ENCODE data around the gene DGUOK.

DGUOK gene

GRCh38 chr2:73911548-73912208 lies 15.0 kb upstream of the DGUOK start:
- peaks cover 12% of the 10 kb centered on the region for H3K4me1 ChIP-seq (ENCODE audit: control insufficient read depth, insufficient read depth, low read length)
- H3K27me3 ChIP-seq (ENCODE audit: control insufficient read depth in 1 of 2, insufficient read depth in 2 of 2, low read length in 2 of 2), result no peaks in the 10 kb centered on the region
- H3K36me3 ChIP-seq (ENCODE audit: control insufficient read depth in 2 of 2, insufficient read depth in 2 of 2, low read length in 2 of 2), result peaks cover 73 to 83% of the 10 kb centered on the region in 2 donors
- peak overlapping the region in 1 of 2 donors; percentile 55 for H3K9ac ChIP-seq (ENCODE audit: low read length in 2 of 2)
- peak overlapping the region; percentile 78 for H3K27ac ChIP-seq (ENCODE audit: low read length)
- H3K4me3 ChIP-seq (ENCODE audit: low read length in 2 of 2), result no peak overlapping the region
- no peaks in the 10 kb centered on the region for H3K9me3 ChIP-seq (ENCODE audit: control insufficient read depth in 2 of 2, low read length in 2 of 2)

- H3K4me3 ChIP-seq (ENCODE audit: low read length in 2 of 2), result no peak overlapping the region
These were observed 13.1 kb upstream of the DGUOK start for GRCh38 chr2:73913414-73914054.

GRCh38 chr2:73914667-73915066 lies 12.0 kb upstream of the DGUOK start:
- peak overlapping the region; percentile 78 for H3K27ac ChIP-seq (ENCODE audit: low read length)

More at GRCh38 chr2:73913414-73914054, 13.1 kb upstream of the DGUOK start:
- no peaks in the 10 kb centered on the region for H3K4me1 ChIP-seq (ENCODE audit: control insufficient read depth, insufficient read depth, low read length)
- no peaks in the 10 kb centered on the region for H3K27me3 ChIP-seq (ENCODE audit: control insufficient read depth in 1 of 2, insufficient read depth in 2 of 2, low read length in 2 of 2)
- H3K9ac ChIP-seq (ENCODE audit: low read length in 2 of 2), result peak overlapping the region in 1 of 2 donors; percentile 29
- H3K9me3 ChIP-seq (ENCODE audit: control insufficient read depth in 2 of 2, low read length in 2 of 2), result no peaks in the 10 kb centered on the region
- H3K36me3 ChIP-seq (ENCODE audit: control insufficient read depth in 2 of 2, insufficient read depth in 2 of 2, low read length in 2 of 2), result peaks cover 71 to 84% of the 10 kb centered on the region in 2 donors
- peak overlapping the region; percentile 78 for H3K27ac ChIP-seq (ENCODE audit: low read length)

GRCh38 chr2:73915437-73915993 lies 11.2 kb upstream of the DGUOK start:
- Histone ChIP-seq H3K4me3 (ENCODE audit: low read length in 2 of 2) (no peak overlapping the region), H3K27ac (ENCODE audit: low read length) (peak overlapping the region; percentile 78)

More at GRCh38 chr2:73914667-73915066, 12.0 kb upstream of the DGUOK start:
- Histone ChIP-seq H3K9me3 (ENCODE audit: control insufficient read depth in 2 of 2, low read length in 2 of 2) (no peaks in the 10 kb centered on the region), H3K4me1 (ENCODE audit: control insufficient read depth, insufficient read depth, low read length) (no peaks in the 10 kb centered on the region), H3K9ac (ENCODE audit: low read length in 2 of 2) (no peak overlapping the region), H3K27me3 (ENCODE audit: control insufficient read depth in 1 of 2, insufficient read depth in 2 of 2, low read length in 2 of 2) (no peaks in the 10 kb centered on the region), H3K36me3 (ENCODE audit: control insufficient read depth in 2 of 2, insufficient read depth in 2 of 2, low read length in 2 of 2) (peaks cover 69 to 84% of the 10 kb centered on the region in 2 donors), H3K4me3 (ENCODE audit: low read length in 2 of 2) (no peak overlapping the region)

GRCh38 chr2:73916666-73917065 lies 10.0 kb upstream of the DGUOK start:
- Histone ChIP-seq H3K27ac (ENCODE audit: low read length) (peak overlapping the region; percentile 78), H3K9me3 (ENCODE audit: control insufficient read depth in 2 of 2, low read length in 2 of 2) (no peaks in the 10 kb centered on the region), H3K4me3 (ENCODE audit: low read length in 2 of 2) (no peak overlapping the region), H3K36me3 (ENCODE audit: control insufficient read depth in 2 of 2, insufficient read depth in 2 of 2, low read length in 2 of 2) (peaks cover 65 to 78% of the 10 kb centered on the region in 2 donors), H3K27me3 (ENCODE audit: control insufficient read depth in 1 of 2, insufficient read depth in 2 of 2, low read length in 2 of 2) (no peaks in the 10 kb centered on the region), H3K4me1 (ENCODE audit: control insufficient read depth, insufficient read depth, low read length) (no peaks in the 10 kb centered on the region), H3K9ac (ENCODE audit: low read length in 2 of 2) (no peak overlapping the region)

More at GRCh38 chr2:73915437-73915993, 11.2 kb upstream of the DGUOK start:
- Histone ChIP-seq H3K36me3 (ENCODE audit: control insufficient read depth in 2 of 2, insufficient read depth in 2 of 2, low read length in 2 of 2) (peaks cover 71 to 86% of the 10 kb centered on the region in 2 donors), H3K9ac (ENCODE audit: low read length in 2 of 2) (no peak overlapping the region), H3K9me3 (ENCODE audit: control insufficient read depth in 2 of 2, low read length in 2 of 2) (no peaks in the 10 kb centered on the region), H3K27me3 (ENCODE audit: control insufficient read depth in 1 of 2, insufficient read depth in 2 of 2, low read length in 2 of 2) (no peaks in the 10 kb centered on the region), H3K4me1 (ENCODE audit: control insufficient read depth, insufficient read depth, low read length) (no peaks in the 10 kb centered on the region)

- no peak overlapping the region for H3K4me3 ChIP-seq (ENCODE audit: low read length in 2 of 2)
- H3K9me3 ChIP-seq (ENCODE audit: control insufficient read depth in 2 of 2, low read length in 2 of 2), result no peaks in the 10 kb centered on the region
- no peaks in the 10 kb centered on the region for H3K4me1 ChIP-seq (ENCODE audit: control insufficient read depth, insufficient read depth, low read length)
- no peaks in the 10 kb centered on the region for H3K27me3 ChIP-seq (ENCODE audit: control insufficient read depth in 1 of 2, insufficient read depth in 2 of 2, low read length in 2 of 2)
- peak overlapping the region; percentile 49 for H3K27ac ChIP-seq (ENCODE audit: low read length)
- H3K9ac ChIP-seq (ENCODE audit: low read length in 2 of 2), result no peak overlapping the region
- peaks cover 59 to 71% of the 10 kb centered on the region in 2 donors for H3K36me3 ChIP-seq (ENCODE audit: control insufficient read depth in 2 of 2, insufficient read depth in 2 of 2, low read length in 2 of 2)
These were observed 9.4 kb upstream of the DGUOK start for GRCh38 chr2:73917296-73917695.

GRCh38 chr2:73917696-73918207 lies 8.9 kb upstream of the DGUOK start:
- Histone ChIP-seq H3K9me3 (ENCODE audit: control insufficient read depth in 2 of 2, low read length in 2 of 2) (no peaks in the 10 kb centered on the region), H3K27me3 (ENCODE audit: control insufficient read depth in 1 of 2, insufficient read depth in 2 of 2, low read length in 2 of 2) (no peaks in the 10 kb centered on the region), H3K4me1 (ENCODE audit: control insufficient read depth, insufficient read depth, low read length) (no peaks in the 10 kb centered on the region), H3K27ac (ENCODE audit: low read length) (peak overlapping the region; percentile 49), H3K36me3 (ENCODE audit: control insufficient read depth in 2 of 2, insufficient read depth in 2 of 2, low read length in 2 of 2) (peaks cover 54 to 67% of the 10 kb centered on the region in 2 donors), H3K4me3 (ENCODE audit: low read length in 2 of 2) (no peak overlapping the region), H3K9ac (ENCODE audit: low read length in 2 of 2) (no peak overlapping the region)

GRCh38 chr2:73918856-73919255 lies 7.8 kb upstream of the DGUOK start:
- Histone ChIP-seq H3K4me1 (ENCODE audit: control insufficient read depth, insufficient read depth, low read length) (no peaks in the 10 kb centered on the region), H3K27ac (ENCODE audit: low read length) (peak overlapping the region; percentile 49), H3K9ac (ENCODE audit: low read length in 2 of 2) (peak overlapping the region in 1 of 2 donors; percentile 13), H3K27me3 (ENCODE audit: control insufficient read depth in 1 of 2, insufficient read depth in 2 of 2, low read length in 2 of 2) (no peaks in the 10 kb centered on the region), H3K4me3 (ENCODE audit: low read length in 2 of 2) (no peak overlapping the region), H3K9me3 (ENCODE audit: control insufficient read depth in 2 of 2, low read length in 2 of 2) (no peaks in the 10 kb centered on the region), H3K36me3 (ENCODE audit: control insufficient read depth in 2 of 2, insufficient read depth in 2 of 2, low read length in 2 of 2) (peaks cover 47 to 58% of the 10 kb centered on the region in 2 donors)

- Histone ChIP-seq H3K27ac (ENCODE audit: low read length) (peak overlapping the region; percentile 41), H3K4me3 (ENCODE audit: low read length in 2 of 2) (no peak overlapping the region), H3K27me3 (ENCODE audit: control insufficient read depth in 1 of 2, insufficient read depth in 2 of 2, low read length in 2 of 2) (no peaks in the 10 kb centered on the region), H3K9me3 (ENCODE audit: control insufficient read depth in 2 of 2, low read length in 2 of 2) (no peaks in the 10 kb centered on the region), H3K9ac (ENCODE audit: low read length in 2 of 2) (no peak overlapping the region), H3K36me3 (ENCODE audit: control insufficient read depth in 2 of 2, insufficient read depth in 2 of 2, low read length in 2 of 2) (peaks cover 40 to 50% of the 10 kb centered on the region in 2 donors), H3K4me1 (ENCODE audit: control insufficient read depth, insufficient read depth, low read length) (no peaks in the 10 kb centered on the region)
These were observed 7.0 kb upstream of the DGUOK start for GRCh38 chr2:73919596-73920228.
